Mesodermal cell (in vitro differentiated cells): ENCODE data around the gene SLC7A9.
"Not testable (repeated sequence)": the region's sequence is repeated elsewhere in the genome, so short reads cannot be mapped to it uniquely, and the experiment has no call there.

ENCODE experiments used
- H3K27ac ChIP-seq: 2 replicates; pipeline ENCODE4 v1.7.0; 2013; ENCODE audit warnings: mild to moderate bottlenecking, low read depth, low read length, moderate library complexity; ENCODE audit not compliant: severe bottlenecking
- H3K36me3 ChIP-seq: 2 replicates; pipeline ENCODE4 v1.7.1; 2013; ENCODE audit warnings: mild to moderate bottlenecking, low read length, moderate library complexity; ENCODE audit not compliant: control insufficient read depth, insufficient read depth
- H3K4me1 ChIP-seq: one replicate; pipeline ENCODE4 v1.7.1; 2013; ENCODE audit warnings: mild to moderate bottlenecking, low read length; ENCODE audit not compliant: insufficient read depth, control insufficient read depth, poor library complexity, severe bottlenecking
- H3K4me3 ChIP-seq: 2 replicates; pipeline ENCODE4 v1.7.0; 2013; ENCODE audit warnings: low read length, control low read depth, mild to moderate bottlenecking; ENCODE audit not compliant: insufficient read depth, poor library complexity, severe bottlenecking; ENCODE audit errors: extremely low read depth
- H3K9me3 ChIP-seq: 2 replicates; pipeline ENCODE4 v1.7.1; 2013; ENCODE audit warnings: mild to moderate bottlenecking, low read length, moderate library complexity; ENCODE audit not compliant: control insufficient read depth
- WGBS, 2 experiments: methylation state at CpG; one replicate each; pipeline ENCODE4 v1.1.5; 2013; ENCODE audit warnings: missing lambda C conversion rate in 2 of 2; ENCODE audit not compliant: insufficient coverage in 2 of 2; 5-methylcytosine and 5-hydroxymethylcytosine counted together

Gene SLC7A9

DNA sequence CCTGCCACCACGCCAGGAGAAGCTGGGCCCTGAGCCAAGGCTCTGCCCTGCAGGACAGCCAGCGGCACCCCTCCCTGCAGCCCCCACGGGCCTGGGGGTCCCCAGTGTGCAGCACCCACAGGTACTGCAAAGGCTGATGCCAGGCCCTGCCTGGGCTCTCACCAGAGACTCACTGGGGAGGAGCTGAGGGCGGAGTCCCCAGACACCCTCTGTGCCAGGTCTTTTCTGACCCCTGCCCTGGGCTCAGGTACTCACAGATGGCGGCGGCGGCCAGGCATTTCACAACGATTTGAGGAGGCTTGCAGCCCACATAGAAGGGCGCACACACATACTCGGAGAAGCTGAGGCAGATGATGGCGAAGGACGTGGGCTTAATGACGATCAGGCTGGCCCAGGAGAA, 5.7 kb downstream of the SLC7A9 start:
- no peaks in the 10 kb centered on the region for H3K9me3 ChIP-seq
- H3K36me3 ChIP-seq = no peaks in the 10 kb centered on the region
- no peaks in the 10 kb centered on the region for H3K4me1 ChIP-seq
- 93 to 96% methylated on average over 13 of the region's 13 CpGs for WGBS, 2 experiments
- H3K27ac ChIP-seq = no peak overlapping the region
- H3K4me3 ChIP-seq = no peak overlapping the region

DNA sequence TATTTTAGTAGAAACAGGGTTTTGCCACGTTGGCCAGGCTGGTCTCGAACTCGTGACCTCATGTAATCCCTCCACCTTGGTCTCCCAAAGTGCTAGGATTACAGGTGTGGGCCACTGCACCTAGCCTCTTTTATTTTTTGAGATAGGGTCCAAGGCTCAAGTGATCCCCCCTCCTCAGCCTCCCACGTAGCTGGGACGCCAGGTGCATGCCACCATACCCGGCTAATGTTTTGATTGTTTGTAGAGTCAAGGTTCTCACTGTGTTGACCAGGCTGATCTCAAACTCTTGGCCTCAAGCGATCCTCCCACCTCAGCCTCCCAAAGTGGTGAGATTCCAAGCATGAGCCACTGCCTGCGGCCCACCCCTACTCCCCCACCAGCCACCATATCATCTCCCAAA, 6.3 kb downstream of the SLC7A9 start:
- Histone ChIP-seq H3K9me3 (no peaks in the 10 kb centered on the region), H3K27ac (no peak overlapping the region), H3K4me1 (no peaks in the 10 kb centered on the region), H3K36me3 (no peaks in the 10 kb centered on the region), H3K4me3 (no peak overlapping the region)
- WGBS, 2 experiments = 94 to 100% methylated on average over 1 to 6 of the region's 8 CpGs

GRCh38 chr19:32862741-32863140, 6.8 kb downstream of the SLC7A9 start:
- H3K36me3 ChIP-seq = no peaks in the 10 kb centered on the region
- H3K9me3 ChIP-seq = no peaks in the 10 kb centered on the region
- 94 to 97% methylated on average over 10 of the region's 14 CpGs for WGBS, 2 experiments
- no peak overlapping the region for H3K27ac ChIP-seq
- no peaks in the 10 kb centered on the region for H3K4me1 ChIP-seq
- H3K4me3 ChIP-seq = no peak overlapping the region

DNA sequence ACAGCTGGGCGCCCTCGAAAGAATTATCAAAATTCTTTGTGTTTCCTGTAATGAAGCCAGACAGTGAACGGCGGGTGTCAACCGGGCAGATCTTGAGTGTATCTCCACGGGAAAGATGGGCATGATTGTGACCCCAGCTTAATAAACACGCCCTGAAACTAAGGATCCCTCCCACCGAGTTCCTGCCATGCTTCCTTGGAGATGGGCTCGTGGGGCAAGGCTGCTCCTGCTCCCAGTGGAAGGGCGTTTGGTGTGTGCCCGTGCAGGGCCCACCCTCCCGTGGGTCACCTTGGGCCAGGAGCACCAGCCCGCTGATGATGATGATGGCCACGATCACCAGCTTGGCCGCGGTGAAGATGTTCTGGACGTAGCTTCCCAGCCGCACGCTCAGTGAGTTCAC, 7.4 kb downstream of the SLC7A9 start:
- 91 to 92% methylated on average over 18 to 19 of the region's 19 CpGs for WGBS, 2 experiments
- Histone ChIP-seq H3K36me3 (no peaks in the 10 kb centered on the region), H3K9me3 (no peaks in the 10 kb centered on the region), H3K4me3 (no peak overlapping the region), H3K4me1 (no peaks in the 10 kb centered on the region), H3K27ac (no peak overlapping the region)

GRCh38 chr19:32861596-32861995, 8.0 kb downstream of the SLC7A9 start:
- H3K4me1 ChIP-seq = no peaks in the 10 kb centered on the region
- H3K36me3 ChIP-seq = no peaks in the 10 kb centered on the region
- H3K27ac ChIP-seq = no peak overlapping the region
- H3K4me3 ChIP-seq = no peak overlapping the region
- H3K9me3 ChIP-seq = no peaks in the 10 kb centered on the region
- WGBS, 2 experiments = 83 to 97% methylated on average over 2 to 3 of the region's 3 CpGs

- WGBS, 2 experiments = 92% methylated on average over 18 to 19 of the region's 19 CpGs
- no peak overlapping the region for H3K27ac ChIP-seq
- no peak overlapping the region for H3K4me3 ChIP-seq
- no peaks in the 10 kb centered on the region for H3K9me3 ChIP-seq
- no peaks in the 10 kb centered on the region for H3K4me1 ChIP-seq
- H3K36me3 ChIP-seq = no peaks in the 10 kb centered on the region
These were observed 10.0 kb downstream of the SLC7A9 start for GRCh38 chr19:32859591-32859990.

DNA sequence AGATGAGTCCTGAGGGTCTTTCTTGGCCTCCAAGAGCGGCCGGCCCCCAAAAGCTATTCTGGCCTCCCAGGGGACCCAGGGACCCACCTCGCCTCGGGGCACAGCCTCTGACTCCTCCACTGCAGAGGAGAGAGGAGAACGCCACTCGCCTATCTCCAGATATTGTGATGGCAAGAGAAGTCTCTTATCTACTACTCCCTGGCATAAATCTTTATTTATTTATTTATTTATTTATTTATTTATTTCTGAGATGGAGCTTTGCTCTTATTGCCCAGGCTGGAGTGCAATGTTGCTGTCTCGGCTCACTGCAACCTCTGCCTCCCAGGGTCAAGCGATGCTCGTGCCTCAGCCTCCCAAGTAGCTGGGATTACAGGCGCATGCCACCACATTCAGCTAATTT, 11.0 kb downstream of the SLC7A9 start:
- Histone ChIP-seq H3K36me3 (no peaks in the 10 kb centered on the region), H3K9me3 (no peaks in the 10 kb centered on the region), H3K4me3 (no peak overlapping the region), H3K27ac (no peak overlapping the region), H3K4me1 (no peaks in the 10 kb centered on the region)
- WGBS, 2 experiments = 75 to 100% methylated on average over 4 to 8 of the region's 10 CpGs

DNA sequence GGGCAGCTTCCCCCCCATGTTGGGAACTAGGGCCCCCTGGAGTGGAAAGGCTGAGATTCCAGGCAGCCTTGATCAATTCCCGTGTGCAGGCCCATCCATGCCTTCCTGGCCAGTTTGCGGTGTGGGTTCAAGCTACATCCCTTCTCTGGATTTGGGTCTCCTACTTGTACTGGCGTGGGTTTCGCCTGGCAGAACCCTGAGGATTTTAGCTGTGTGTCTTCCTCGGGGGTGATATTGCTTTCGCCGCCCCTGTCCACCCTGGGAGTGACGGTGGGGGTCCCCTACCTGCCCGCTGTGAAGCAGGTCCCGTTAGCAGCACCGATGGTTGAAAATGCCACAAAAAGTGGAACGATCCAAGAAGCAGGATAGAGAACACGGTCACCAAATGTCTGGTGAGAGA, 11.4 kb downstream of the SLC7A9 start:
- no peaks in the 10 kb centered on the region for H3K9me3 ChIP-seq
- H3K4me1 ChIP-seq = no peaks in the 10 kb centered on the region
- H3K4me3 ChIP-seq = no peak overlapping the region
- 84 to 90% methylated on average over 13 of the region's 13 CpGs for WGBS, 2 experiments
- H3K27ac ChIP-seq = no peak overlapping the region
- H3K36me3 ChIP-seq = no peaks in the 10 kb centered on the region

GRCh38 chr19:32857584-32857983, 12.0 kb downstream of the SLC7A9 start:
- Histone ChIP-seq H3K9me3 (no peaks in the 10 kb centered on the region), H3K27ac (no peak overlapping the region), H3K36me3 (no peaks in the 10 kb centered on the region), H3K4me3 (no peak overlapping the region), H3K4me1 (no peaks in the 10 kb centered on the region)
- WGBS, 2 experiments = 82 to 100% methylated on average over 1 to 3 of the region's 5 CpGs

DNA sequence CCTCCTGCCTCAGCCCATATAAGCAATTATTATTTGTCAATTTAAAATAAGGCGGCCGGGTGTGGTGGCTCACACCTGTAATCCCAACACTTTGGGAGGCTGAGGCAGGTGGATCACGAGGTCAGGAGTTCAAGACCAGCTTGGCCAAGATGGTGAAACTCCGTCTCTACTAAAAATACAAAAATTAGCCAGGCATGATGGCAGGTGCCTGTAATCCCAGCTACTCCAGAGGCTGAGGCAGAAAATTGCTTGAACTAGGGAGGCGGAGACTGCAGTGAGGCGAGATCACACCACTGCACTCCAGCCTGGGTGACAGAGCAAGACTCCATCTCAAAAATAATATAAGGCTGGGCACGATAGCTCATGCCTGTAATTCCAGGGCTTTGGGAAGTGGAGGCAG, 12.7 kb downstream of the SLC7A9 start:
- not testable (repeated sequence) for H3K4me1 ChIP-seq, H3K4me3 ChIP-seq, H3K9me3 ChIP-seq, H3K27ac ChIP-seq, H3K36me3 ChIP-seq
- 91 to 100% methylated on average over 3 to 7 of the region's 7 CpGs for WGBS, 2 experiments

DNA sequence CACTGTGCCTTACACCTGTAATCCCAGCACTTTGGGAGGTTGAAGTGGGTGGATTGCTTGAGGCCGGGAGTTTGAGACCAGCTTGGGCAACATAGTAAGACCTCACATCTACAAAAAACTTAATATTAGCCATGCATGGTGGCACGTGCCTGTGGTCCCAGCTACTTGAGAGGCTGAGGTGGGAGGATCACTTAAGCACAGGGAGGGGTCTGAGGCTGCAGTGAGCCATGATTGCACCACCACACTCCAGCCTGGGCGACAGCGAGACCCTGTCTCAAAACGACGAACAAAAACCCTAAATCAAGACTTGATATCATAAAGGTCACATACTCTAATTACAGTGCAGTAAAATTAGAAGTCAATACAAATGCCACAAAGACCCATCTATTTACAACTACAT, 17.4 kb downstream of the SLC7A9 start:
- Histone ChIP-seq H3K4me3 (no peak overlapping the region), H3K9me3 (no peaks in the 10 kb centered on the region), H3K4me1 (no peaks in the 10 kb centered on the region), H3K36me3 (no peaks in the 10 kb centered on the region), H3K27ac (no peak overlapping the region)
- 60 to 80% methylated on average over 1 to 2 of the region's 6 CpGs for WGBS, 2 experiments

DNA sequence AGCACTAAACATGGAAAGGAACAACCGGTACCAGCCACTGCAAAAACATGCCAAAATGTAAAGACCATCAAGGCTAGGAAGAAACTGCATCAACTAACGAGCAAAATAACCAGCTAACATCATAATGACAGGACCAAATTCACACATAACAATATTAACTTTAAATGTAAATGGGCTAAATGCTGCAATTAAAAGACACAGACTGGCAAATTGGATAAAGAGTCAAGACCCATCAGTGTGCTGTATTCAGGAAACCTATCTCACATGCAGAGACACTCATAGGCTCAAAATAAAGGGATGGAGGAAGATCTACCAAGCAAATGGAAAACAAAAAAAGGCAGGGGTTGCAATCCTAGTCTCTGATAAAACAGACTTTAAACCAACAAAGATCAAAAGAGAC, 21.5 kb downstream of the SLC7A9 start:
- not testable (repeated sequence) for H3K4me3 ChIP-seq, H3K27ac ChIP-seq, H3K9me3 ChIP-seq, H3K36me3 ChIP-seq, H3K4me1 ChIP-seq
- WGBS, 2 experiments = no CpG with 5 or more reads among the region's 2 CpGs
